HG03108 (cell line): ENCODE measurements around the gene KLRF1.

ENCODE experiments used
- ATAC-seq: cut with Tn5 transposase; IDR thresholded peaks from one replicate; pipeline ENCODE4 v1.9.1; 2021; ENCODE audit warnings: moderate library complexity; ENCODE audit not compliant: unreplicated experiment

KLRF1 gene, protein sequence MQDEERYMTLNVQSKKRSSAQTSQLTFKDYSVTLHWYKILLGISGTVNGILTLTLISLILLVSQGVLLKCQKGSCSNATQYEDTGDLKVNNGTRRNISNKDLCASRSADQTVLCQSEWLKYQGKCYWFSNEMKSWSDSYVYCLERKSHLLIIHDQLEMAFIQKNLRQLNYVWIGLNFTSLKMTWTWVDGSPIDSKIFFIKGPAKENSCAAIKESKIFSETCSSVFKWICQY

DNA sequence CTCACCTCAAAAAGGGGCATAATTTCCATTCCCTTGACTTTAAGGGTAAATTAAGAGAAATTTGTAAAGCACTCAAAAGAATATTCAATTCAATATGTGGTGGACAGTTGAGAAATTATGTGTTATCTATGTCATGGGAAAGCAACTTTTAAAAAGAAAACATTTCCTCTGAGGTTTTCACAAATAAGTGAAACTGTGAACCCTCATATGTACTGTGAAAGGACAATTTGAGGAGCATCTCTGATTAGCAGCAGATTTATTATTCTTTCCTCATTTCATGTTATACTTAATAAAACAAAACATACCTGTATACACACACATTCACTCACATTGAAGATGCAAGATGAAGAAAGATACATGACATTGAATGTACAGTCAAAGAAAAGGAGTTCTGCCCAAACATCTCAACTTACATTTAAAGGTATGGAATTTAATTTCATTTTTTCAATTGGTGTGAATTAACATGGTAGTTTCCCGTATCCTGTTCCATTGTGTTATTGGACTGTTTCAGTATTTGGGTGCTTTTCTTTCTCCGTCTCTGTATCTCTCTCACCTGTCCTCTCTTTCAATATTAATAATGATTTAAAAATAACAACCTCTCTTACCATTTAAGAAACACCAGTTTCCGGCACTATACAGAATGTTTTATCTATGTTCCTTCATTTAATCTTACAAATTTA is at the start of gene KLRF1:
TSS of gene KLRF1 (plus strand) at position 273 of the 680 bp plus-strand sequence. CDS start at position 337, 64 bp downstream.
- no peak for ATAC-seq

DNA sequence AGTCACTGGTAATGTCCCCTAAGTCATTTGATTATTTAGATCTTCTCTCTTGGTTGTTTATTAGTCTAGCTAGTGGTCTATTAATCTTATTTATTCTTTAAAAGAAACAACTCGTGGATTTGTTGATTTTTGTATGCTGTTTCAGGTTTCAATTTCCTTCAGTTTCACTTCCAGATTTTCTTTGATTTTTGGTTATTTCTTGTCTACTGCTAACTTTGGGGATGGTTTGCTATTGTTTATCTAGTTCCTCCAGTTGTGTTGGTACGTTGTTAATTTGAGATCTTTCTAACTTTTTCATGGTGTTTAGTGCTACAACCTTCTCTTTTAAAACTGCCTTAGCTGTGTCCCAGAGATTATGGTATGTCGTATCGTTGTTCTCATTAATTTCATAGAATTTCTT is 48.1 kb upstream of the KLRF1 start:
- no peak for ATAC-seq

DNA sequence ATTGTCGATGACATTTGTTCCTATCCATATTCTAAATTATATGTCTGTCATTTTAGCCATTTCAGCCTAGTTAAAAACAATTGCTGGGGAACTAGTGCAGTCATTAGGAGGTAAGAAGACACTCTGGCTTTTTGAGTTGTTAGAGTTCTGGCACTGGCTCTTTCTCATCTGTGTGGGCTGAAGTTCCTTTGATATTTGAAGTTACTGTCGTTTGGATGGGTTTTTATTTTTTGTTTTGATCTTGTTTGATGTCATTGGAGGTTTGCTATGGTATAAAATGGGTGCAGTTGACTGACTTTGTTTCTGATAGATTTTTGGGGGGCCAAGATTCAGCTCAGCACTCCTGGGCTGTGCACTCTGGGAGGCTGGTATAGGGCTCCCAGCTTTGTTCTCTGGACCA is 45.9 kb upstream of the KLRF1 start:
- no peak for ATAC-seq

DNA sequence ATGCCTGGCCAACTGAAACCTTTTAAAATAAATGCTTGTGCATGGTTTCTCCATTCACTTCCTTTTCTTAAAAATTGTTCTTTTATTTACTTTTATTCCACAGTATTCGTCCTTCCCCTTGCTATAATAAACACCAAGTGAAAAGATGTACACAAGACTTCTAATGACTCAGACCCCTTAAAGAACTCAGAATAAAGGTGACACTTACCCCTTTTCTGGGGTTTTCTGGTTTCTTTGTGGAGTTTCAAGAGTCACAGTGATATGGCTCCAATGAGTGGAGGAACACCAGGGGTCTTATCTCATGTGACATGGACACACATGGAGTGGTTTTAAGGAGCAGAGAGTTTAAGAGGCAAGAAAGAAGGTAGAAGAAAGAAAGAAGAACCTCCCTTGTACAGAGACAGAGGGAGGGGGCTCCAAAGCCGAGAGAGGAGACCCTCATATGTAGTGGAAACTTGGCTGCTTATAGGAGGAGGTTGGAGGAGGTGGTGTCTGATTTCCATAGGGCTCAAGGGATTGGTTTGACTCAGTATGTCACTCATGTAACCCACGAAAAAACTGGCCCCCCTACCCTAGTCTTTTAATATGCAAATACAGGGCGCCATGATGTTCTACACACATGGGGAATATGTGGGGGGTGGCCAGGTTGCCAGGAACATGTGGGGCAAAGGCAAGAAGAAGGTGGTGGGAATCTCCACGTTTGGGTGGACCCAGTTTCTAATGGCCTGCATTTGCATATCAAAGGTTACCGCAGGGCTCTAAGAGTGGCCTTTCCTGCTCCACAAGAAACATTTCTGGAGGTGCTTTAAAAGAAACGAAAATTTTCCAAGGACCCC is 44.5 kb upstream of the KLRF1 start:
- no peak for ATAC-seq

DNA sequence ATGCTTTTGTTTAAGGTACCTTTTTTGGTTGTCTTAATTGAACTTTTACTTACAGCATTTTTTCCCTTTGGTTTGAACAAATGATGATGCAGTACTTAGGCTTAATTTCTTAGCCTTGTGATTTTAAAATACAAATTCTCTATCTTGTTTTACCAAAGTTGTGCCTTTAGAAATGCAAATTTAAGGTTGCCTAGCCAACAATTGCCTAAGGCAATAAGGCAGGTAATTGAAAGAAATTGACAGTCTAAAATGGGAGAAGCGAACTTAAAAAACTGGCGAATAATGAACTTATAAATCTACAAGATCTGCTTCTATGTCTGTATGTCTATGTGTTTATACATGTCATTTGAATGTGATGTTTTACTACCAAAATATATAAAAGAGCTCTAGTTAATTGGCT is 43.0 kb upstream of the KLRF1 start:
- ATAC-seq = no peak

DNA sequence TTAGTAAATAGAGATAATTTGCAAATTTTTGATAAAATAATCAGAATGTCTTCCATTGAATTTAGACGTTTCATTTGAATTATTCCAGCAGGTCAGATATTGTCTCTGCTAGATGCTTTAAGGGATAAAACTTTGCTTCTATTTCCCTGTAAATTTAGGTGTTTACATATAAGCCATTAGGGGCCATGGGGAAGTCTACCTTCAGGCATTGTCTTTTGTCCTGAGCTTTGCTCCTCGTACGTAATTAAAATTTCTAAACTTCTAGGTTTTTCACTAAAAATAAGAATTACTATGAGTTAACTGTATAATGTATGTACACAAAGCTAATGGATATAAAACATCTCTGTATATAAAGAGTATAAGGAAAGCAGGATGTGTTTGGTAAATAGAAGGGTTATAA is 42.5 kb upstream of the KLRF1 start:
- ATAC-seq = no peak

DNA sequence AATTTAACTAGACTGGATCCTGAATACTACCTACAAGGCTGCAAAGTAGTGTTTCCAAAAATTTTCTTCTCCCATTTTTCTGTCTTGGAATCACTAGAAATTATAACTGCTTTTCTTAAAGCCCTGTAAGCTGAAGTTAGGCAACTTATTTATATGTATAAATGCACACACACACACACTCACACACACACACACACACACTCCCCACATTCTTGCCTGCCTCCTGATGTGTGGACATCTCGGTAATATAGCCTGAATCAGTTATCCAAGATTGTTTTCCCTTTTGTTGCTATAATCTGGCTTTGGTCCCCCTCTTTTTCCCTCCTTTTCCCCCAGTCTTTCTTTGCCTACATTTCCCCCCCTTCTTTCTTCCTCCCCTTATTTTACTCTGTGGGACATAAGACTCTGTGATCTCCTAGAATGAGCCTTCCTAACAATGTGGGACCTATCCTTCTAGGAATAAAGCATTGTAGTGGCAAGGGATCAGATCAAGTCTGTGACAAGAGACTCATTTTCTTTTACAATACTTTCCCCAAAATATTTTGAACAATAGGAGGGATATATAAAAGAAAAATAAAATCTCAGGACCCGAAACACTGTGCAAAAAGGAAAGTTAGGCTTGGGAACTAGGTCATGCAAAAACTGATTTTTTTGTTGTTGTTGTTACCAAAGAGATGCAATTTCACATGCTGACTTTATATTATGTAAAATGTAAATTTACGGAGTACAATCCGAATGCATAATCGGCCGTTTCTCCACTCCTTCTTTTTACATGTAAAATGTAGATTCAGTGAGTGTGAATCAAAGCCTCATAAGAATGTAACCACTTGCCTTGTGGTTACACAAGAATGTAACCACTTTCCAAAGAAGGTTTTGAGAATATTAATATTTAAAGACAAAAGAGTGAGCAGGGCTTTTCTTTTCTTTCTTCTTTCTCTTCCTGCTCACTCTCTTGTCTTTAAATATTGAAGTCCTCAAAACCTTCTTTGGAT is 40.3 kb upstream of the KLRF1 start:
- ATAC-seq = no peak

DNA sequence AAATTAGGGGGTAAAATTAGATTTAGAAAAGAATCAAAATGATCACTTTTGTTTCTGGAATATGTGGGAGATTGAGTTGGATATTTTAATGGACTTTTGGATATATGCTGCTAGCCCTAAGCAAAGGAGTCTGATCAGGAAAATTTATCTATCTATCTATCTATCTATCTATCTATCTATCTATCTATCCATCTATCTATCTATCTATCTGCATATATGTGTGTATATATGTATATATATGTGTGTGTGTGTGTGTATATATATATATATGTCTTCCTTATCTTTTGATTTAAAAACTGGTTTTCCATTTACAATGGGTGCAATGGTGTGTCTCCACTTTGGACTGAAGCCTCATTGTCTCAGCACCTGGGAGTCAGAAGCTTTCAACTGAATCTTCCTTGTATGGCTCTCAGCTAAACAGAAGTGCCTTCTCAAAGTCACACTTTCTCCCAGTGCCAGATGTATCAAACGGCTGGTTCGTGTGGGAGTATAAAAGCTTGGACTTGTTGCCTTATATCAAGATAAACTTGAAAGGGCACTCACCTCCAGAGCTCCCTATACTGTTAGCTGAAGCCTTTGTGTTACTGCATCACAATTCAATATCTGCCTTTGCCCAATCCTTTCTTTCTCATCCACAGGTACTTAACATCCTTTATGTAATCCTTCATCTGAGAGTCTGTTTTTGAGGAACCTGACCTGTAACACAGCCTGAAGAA is 34.9 kb upstream of the KLRF1 start:
- no peak for ATAC-seq

DNA sequence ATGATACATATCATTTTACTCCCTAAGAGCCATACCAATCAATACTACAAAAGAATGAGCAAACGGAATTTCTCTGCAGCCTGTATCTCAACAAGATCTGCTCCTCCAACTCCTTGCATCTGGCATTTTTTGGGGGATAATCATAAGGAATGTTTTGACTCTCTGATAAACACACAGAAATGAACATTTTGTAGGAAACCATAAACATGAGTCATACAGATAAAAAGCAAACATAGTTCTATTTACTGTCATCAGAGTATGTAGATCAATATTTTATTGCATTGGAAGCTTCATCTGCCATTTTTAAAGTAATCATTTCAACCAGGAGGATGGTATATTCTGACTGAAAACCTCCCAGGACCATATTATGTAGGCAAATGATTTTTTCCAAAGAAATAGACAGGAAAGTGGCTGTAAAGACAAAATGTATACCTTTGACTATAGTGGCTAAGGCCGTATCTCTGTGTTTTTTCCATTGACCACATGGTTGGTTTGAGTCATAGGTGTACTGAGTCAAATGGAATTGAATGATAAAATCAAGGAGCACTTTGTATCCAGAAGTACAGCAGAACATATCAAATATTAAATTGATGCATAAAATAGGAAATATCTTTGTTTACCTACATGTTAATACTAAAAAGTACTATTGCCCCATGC is 34.2 kb upstream of the KLRF1 start:
- ATAC-seq = no peak

DNA sequence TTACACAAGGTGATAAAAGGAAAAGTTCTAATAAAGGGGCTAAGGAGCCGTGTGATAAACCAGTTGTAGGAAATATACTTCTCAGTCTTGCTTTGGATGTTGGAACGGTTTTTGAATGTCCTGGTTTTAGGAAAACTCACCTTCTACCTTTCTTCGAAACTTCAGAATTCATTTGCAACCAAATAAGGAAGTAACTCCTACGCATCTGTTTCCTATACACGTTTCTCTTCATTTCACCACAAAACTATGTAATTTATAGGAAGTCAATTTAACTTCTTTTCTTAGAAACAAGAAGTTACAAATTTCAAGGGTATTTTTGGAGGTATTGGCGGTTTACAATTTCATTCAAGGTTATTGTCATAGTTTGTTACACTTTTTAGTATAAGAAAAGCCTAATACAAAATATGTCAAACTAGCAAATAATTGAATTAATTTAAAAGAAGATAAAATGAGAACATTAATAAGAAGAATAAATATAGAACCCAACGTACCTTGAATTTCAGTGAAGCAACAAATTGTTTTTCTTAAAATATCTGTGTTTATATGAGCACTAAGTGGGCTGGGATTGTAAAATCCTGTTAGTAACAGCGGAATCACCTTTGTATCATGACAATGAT is 33.4 kb upstream of the KLRF1 start:
- ATAC-seq = no peak

DNA sequence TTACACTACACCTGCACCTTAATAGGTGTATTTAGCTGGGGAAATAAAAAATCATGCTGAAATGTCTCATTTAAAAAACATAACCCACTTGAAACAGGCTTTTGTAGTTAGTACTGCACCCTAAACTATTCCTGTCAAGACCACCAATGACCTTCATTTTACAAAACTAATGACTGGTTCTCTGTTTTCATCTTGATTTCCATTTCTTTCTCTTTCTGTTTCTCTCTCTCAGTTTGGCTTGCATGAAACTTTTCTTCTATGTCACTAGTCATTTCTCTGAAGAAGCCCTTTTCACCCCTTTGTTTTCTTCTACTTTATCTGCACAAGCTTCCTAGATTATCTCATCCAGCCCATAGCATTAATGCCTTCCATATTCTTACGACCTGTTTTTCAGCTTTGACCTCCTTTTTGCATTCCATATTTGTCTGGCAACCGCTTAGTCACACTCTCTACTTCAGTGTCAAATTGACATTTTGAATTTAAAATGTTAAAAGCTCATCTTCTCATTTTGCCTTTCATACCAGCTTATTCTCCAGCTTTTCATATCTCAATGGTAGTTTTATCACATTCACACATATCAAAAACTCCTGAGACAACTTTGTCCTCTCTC is 32.7 kb upstream of the KLRF1 start:
- no peak for ATAC-seq

DNA sequence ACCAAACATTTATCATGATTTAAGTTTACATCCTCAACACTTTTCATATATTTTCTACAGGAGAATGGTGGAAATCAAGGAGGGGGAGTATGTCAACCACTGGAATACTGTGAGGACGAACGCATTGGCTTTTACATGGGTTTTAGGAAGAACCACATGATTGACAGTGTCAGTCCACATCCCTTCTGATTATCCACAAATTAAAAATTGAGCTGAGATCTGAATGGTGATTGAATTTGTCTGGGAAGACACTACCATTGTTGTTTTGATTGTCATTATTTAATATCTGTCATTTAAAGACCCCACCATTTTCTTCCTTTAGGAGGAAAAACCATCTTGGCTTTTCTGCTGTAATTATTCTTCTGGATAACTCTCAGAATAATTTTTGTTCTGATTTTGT is 31.3 kb upstream of the KLRF1 start:
- no peak for ATAC-seq

DNA sequence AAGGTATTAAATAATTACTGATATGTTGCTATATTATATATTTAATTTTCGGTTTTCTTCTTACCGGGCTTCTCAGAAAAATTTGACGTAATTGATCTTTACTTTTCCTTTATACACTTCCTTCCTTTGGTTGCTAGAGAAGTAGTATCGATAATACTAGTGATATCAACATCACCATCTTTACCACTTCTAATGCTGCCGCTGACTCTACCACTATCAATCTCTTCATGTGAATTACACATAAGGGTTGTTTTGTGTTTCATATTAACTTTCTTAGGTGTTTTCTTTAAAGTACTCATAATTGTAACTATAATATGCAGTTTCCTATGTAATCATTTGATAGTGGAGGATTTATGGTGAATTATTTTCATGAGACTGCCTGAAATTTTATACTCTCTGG is 30.9 kb upstream of the KLRF1 start:
- ATAC-seq = no peak

DNA sequence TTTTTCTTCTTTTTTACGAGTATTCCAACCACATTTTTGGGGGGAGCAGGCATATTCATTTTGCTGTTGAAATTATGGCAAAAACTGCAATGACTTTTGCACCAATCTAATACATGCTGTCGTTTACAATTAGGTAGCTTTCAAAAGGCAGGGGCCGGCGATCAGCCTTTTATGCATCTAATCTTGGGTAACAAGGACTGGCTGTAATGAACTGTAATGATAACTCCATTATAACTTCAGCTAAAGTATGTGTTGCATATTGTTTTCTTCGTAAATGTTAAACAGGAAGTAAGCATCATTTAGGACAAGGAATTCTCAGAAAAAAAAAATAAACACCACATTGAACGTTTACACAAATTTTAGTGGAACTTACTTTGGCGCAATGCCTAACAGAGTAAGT is 30.3 kb upstream of the KLRF1 start:
- ATAC-seq = no peak

DNA sequence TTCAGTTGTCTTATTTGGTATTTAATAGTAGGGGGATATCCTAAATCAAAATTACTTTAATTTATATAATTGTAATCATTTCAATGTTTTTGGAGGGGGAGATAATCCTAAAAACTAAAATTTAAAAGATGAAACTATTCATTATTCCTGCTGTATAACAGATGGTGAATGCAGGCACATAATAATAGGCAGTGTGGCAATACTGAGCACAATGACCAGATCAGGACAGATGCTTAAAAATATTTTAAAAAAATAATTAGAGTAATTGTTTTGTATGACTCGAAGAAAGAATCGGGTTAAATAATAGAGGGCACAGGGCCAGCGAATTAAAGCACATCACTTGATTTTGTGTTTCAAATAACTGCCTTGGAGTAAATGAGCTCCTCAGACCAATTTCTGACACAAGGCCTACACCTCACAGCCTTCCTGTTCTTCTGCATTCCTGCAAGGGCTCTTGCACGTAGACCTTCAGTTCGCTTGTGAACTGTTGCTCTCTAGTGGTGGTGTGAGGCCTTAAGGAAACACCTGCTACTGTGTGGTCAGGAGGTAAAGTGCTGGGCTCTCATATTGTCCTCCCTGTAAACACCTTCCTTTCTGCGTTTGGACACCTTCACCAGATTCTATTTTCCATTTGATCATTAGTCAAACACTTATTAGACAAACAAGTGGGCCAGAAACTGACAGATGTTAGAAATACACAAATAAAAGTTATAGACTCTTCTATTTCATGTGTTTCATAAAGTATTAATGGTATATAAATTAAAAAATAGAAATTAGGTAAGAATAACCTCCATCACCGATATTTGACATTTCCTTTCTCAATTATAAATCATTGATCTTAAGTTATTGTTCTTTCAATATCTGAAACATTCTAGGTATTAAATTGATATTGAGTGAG is 29.3 kb upstream of the KLRF1 start:
- peak; percentile 96 for ATAC-seq

DNA sequence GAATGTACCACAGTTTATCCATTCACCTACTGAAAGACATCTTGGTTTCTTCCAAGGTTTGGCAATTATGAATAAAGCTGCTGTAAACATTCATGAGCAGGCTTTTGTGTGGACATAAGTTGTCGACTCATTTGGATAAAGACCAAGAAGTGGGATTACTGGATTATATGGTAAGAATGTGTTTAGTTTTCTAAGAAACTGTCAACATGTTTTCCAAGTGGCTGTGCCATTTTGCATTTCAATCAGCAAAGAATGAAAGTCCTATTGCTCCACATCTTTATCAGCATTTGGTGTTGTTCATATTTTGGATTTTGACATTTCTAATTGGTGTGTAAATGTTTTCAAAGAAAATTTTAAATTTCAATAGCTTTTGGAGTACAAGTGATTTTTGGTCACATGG is 27.3 kb upstream of the KLRF1 start:
- no peak for ATAC-seq

DNA sequence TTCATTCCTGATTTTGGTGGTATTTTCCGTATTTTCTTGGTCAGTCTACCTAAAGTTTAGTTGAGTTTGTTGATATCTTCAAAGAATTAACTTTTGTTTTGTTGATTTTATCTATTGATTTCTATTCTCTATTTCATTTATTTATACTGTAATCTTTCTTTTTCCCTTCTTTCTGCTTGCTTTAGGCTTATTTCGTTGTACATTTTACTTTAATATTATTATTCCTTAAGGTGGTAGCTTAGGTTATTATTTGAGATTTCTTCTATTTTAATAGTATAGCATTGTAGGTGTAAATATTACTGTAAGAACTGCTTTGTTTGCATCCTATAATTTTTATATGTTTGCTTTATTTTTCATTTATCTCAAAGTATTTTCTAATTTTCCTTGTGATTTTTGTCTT is 21.4 kb upstream of the KLRF1 start:
- ATAC-seq = no peak

DNA sequence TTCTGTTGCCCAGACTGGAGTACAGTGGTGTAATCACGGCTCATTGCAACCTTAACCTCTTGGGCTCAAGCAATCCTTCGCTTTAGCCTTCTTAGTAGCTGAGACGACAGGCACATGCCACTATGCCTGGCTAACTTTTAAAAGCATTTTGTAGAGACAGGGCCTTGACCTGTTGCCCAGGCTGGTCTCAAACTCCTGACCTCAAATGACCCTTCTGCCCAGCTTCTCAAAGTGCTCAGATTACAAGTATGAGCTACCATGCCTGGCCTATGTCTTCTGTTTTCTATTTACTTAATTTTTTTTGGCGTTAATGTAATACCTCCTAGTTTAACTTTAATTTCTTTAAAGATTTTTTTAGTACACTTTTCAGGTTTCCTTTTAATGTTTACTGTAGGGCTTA is 20.6 kb upstream of the KLRF1 start:
- no peak for ATAC-seq
